Breast epithelium (tissue), 3 donors: ENCODE data around the gene KRT76.

Experiments
- CTCF ChIP-seq, 3 donors: fragments of 450-650 bp; IDR thresholded peaks; one replicate each; pipeline ENCODE4 v1.5.1; 2016 to 2017; ENCODE audit warnings: antibody characterized with exemption in 3 of 3, mild to moderate bottlenecking in 3 of 3, moderate library complexity in 3 of 3
- POLR2AphosphoS5 ChIP-seq, 3 donors: sonication (generic); formaldehyde crosslinking; IDR thresholded peaks; one replicate each; pipeline ENCODE4 v1.6.1; 2017; ENCODE audit warnings: antibody characterized with exemption in 3 of 3

DNA sequence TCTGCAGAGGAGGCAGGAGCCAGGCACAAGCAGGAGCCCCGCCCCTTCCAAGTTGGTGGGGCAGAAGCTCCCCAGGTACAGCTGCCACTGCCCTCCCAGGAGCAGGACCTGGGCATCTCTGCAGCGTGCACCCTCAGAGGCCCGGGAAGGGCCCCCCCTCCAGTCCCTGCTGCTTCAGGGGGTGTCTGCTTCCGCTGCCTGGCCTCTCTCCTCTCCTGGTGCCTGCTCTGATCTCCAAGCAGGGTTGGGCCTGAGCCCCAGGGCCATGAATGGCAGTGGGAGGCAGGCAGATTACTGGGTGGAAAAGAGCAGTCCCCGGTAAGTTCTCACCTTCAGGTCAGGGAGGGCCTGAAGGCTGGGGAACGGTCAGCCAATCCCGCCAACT is 35.0 kb downstream of the KRT76 start:
- TF ChIP-seq POLR2AphosphoS5 (IDR thresholded peaks at IDR 0.05) (no peak), CTCF (IDR thresholded peaks at IDR 0.05) (no peak)
